Kidney epithelial cell (primary cell): Measurements from ENCODE around the gene DSTYK. TPM values are rescaled to one million over a fixed set of nuclear protein-coding genes. Genes with fewer than 3 reads are reported as not detected.

Source experiments
- DNase-seq: peaks from one replicate; pipeline ENCODE4 v3.0.0-alpha.2; 2010; ENCODE audit warnings: low read depth
- H3K27me3 ChIP-seq: 2 replicates; pipeline ENCODE4 v1.6.0; 2011; ENCODE audit warnings: low read length; ENCODE audit not compliant: control insufficient read depth, insufficient read depth
- H3K36me3 ChIP-seq: 2 replicates; pipeline ENCODE4 v1.5.1; 2011; ENCODE audit warnings: low read length; ENCODE audit not compliant: control insufficient read depth, insufficient read depth
- H3K4me3 ChIP-seq: 2 replicates; pipeline ENCODE4 v1.5.1; 2011; ENCODE audit warnings: low read depth, mild to moderate bottlenecking, control low read depth, low read length
- total RNA-seq: library from RNA; depleted of rRNA; stranded (reverse); fragments of >200 nt; gene quantifications from 2 replicates; pipeline ENCODE4 v1.2.3, GENCODE V29; 2015
- TF ChIP-seq, protein P1 (sequence below): IDR thresholded peaks from 2 replicates; pipeline ENCODE4 v1.5.1; 2011; ENCODE audit warnings: mild to moderate bottlenecking, moderate library complexity, low read length, control low read depth, inconsistent platforms; ENCODE audit not compliant: insufficient read depth, poor library complexity, severe bottlenecking

The DSTYK gene
- total RNA-seq, 1 donor from 2014 or later: 13.8 TPM

DNA sequence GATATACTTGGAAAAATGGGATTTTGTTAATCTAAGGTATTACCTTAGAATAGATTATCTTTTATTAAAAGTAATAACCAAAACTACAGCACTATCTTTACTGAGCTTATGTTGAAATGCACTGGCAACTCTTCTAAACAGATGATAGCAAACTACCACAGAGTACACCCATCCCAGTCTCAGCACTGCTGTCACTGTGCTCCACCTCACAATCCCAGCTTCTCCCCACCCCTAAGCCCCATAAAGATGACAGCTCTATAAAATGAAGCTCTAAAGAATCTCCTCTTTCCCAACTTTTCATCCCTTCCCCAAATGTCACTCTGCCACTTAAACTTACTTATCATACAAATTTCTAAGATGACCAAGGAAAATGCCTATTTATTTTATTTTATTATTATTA lies 6.4 kb downstream of the DSTYK start:
- TF ChIP-seq, protein P1, sequence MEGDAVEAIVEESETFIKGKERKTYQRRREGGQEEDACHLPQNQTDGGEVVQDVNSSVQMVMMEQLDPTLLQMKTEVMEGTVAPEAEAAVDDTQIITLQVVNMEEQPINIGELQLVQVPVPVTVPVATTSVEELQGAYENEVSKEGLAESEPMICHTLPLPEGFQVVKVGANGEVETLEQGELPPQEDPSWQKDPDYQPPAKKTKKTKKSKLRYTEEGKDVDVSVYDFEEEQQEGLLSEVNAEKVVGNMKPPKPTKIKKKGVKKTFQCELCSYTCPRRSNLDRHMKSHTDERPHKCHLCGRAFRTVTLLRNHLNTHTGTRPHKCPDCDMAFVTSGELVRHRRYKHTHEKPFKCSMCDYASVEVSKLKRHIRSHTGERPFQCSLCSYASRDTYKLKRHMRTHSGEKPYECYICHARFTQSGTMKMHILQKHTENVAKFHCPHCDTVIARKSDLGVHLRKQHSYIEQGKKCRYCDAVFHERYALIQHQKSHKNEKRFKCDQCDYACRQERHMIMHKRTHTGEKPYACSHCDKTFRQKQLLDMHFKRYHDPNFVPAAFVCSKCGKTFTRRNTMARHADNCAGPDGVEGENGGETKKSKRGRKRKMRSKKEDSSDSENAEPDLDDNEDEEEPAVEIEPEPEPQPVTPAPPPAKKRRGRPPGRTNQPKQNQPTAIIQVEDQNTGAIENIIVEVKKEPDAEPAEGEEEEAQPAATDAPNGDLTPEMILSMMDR: no peak
- H3K27me3 ChIP-seq: no peaks in the 10 kb centered on the region

DNA sequence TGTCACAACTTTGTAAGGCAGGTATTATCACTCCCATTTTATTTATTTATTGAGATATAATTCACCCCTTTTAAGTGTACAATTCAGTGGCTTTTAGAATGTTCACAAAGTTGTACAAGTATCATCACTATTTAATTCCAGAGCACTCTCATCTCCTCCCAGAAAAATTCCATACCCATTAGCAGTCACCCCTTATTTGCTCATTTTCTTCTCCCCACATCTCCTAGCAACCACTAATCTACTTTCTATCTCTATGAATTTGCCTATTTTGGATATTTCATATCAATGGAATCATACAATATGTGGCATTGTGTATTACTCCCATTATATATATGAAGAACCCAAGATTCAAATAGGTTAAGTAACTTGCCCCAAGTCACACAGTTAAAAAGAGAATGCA lies 7.0 kb downstream of the DSTYK start:
- no peak for DNase-seq
- H3K36me3 ChIP-seq: no peaks in the 10 kb centered on the region
- no peak overlapping the region for H3K4me3 ChIP-seq
- no peaks in the 10 kb centered on the region for H3K27me3 ChIP-seq
- TF ChIP-seq, protein P1: no peak

More for the DNA sequence above, 6.4 kb downstream of the DSTYK start:
- no peak for DNase-seq
- Histone ChIP-seq H3K36me3 (no peaks in the 10 kb centered on the region), H3K4me3 (no peak overlapping the region)

DNA sequence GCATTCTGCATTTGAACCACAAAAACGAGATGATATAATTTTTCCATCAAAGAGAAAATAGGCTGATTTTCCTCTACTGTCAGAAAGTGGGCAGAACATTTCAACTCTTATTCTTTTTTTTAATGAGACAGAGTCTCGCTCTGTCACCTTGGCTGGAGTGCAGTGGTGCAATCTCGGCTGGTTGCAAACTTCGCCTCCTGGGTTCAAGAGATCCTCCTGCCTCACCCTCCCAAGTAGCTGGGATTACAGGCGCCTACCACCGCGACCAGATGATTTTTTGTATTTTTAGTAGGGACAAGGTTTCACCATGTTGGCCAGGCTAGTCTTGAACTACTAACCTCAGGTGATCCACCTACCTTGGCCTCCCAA lies 11.6 kb downstream of the DSTYK start:
- TF ChIP-seq, protein P1: no peak
- H3K27me3 ChIP-seq: no peaks in the 10 kb centered on the region
- H3K36me3 ChIP-seq: no peaks in the 10 kb centered on the region
- no peak overlapping the region for H3K4me3 ChIP-seq
- no peak for DNase-seq

DNA sequence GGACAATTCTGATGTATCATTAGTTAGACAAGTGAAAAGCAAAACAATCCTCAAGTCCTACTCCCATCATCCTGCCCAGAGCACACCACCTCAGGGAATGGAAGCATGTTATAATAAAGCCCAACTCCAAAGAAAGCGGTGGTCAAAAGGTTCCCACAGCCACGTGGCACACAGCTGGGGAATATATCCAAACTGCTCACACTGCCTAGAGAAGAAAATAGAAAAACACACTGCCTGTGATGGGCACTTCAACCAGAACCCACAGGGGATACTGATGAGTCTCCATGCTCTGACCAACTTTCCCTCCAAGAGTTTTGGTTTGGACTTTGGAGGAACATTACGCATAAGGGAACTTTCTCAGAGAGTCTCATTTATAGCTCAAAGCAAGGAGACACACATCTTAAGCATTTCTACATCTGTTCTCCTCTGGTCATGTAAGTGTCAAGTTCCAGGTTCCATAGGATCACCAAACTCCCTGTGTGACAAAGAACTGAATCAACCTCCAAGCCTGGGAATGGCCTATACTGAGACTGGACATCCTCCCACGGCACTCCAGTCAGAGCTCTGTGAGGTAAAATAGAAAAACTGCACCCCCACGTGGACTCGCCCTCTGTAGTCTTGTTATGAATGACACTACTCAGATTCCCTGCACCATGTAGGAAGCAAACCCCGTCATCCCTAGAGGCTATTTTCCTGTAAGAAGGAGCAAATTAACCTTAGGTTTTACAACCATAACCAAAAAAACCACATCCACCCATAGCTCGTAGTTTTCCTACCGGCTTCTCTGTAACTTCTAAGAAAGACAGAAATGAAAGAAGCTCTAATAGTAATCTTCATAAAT lies 12.2 kb downstream of the DSTYK start:
- H3K36me3 ChIP-seq: no peaks in the 10 kb centered on the region
- H3K4me3 ChIP-seq: no peak overlapping the region
- DNase-seq: no peak
- TF ChIP-seq, protein P1: no peak
- no peaks in the 10 kb centered on the region for H3K27me3 ChIP-seq

DNA sequence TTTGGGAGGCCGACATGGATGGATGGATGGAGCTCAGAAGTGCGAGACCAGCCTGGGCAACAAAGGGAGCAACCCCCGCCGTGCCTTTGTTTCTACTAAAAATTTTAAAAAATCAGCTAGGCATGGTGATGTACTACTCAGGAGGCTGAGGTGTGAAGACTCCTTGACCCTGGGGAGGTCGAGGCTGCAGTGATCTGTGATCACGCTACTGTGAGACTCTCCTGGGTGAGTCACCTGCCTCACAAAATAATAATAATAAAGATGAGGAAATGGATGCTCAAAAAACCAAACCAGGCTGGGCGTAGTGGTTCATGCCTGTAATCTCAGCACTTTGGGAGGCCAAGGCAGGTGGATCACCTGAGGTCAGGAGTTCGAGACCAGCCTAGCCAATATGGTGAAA lies 19.2 kb downstream of the DSTYK start:
- no peaks in the 10 kb centered on the region for H3K27me3 ChIP-seq
- no peak overlapping the region for H3K4me3 ChIP-seq
- TF ChIP-seq, protein P1: no peak
- H3K36me3 ChIP-seq: no peaks in the 10 kb centered on the region
- DNase-seq: no peak

DNA sequence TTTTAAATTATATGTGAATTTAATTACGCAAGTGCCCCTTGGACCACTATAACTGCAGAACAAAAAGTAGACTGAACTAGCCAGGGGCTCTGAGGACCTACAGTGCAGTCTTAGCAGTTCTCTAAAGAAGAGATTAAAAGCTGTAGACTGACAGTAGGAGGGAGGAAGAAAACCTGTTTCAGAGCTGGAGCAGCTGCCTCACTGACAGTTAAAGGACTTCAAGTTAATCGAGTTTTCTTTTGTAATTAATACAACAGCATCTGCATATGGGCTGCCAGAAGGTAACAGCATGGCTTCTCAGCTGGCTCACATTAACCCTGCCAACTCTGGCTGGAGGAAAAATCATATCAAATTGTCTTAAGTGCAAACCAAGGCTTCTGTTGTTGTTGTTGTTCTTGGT lies 19.9 kb downstream of the DSTYK start:
- H3K27me3 ChIP-seq: no peaks in the 10 kb centered on the region
- no peak for DNase-seq
- H3K36me3 ChIP-seq: no peaks in the 10 kb centered on the region
- no peak overlapping the region for H3K4me3 ChIP-seq
- TF ChIP-seq, protein P1: no peak
